ENCODE results near the gene C5.

Gene C5

DNA sequence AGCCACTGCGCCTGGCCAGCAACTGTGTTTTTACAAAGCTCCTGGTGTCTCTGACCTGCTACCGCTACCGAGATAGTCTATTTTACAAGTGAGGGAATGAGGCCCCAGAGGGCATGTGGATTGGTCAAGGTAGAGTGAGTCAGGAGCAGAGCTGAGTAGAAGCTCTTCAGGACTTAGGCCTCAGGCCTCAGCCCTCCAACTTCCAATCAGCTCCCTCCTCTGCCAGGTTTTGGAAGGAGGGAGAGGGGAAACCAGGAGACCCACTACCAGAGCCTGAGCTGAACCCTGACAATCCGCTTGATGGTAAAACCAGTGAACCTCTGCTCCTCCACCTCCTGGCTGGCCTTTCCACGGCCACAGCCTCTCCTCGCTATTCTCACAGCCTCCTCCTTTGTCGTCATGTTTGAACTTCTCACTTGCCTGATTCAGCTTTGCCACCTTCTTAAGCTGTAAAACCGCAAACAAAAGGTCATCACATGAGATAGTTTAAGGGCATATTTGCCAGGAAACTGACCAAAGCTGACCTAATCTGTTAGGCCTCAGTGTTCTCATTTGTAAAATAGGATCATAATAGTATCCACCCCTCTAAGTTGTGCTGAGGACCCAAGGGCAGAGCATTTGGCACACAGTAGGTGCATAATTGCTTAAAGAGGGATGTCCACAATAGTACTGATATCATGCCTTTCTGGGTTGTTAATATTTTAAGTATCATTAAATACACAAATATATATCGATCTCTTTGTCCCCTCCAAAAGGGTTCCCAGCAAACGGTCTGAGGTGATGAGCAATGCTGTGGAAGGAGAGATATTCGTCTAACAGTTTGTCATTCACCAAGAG lies 125.2 kb downstream of the C5 start:
- DNase-seq (ENCODE audit: low read depth): no peak

DNA sequence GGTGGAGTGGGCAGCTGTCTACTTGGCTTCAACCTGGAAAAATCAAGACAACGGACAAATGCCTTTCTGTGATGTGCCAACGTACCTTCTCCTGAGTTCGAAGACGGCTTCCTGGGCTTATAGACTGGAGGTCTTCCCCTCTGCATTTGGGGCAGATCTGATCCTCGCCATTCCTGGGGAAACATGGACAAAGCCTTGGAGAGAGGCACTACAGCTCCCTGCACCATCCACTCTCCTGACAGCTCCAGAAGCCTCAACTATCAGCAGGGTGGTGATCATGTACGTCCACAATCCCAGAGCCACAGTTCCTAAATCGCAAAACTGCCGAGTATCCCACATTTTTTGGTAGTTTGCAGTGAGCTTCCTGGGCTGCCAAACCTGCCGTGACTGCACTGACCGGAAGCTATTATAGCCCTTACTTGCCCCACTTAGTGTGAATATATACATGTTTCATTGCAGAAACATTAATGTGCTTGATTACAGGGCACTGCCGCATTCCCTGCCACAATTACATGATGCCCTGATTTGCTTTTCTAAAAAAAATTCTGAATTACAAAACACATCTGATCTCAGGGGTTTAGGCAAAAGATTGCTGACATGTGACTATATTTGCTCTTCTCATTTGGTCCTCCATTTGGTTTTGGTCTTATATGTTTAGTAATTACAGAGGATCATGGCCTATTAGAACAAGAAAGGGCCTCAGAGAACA lies 126.3 kb downstream of the C5 start:
- DNase-seq (ENCODE audit: low read depth): no peak

DNA sequence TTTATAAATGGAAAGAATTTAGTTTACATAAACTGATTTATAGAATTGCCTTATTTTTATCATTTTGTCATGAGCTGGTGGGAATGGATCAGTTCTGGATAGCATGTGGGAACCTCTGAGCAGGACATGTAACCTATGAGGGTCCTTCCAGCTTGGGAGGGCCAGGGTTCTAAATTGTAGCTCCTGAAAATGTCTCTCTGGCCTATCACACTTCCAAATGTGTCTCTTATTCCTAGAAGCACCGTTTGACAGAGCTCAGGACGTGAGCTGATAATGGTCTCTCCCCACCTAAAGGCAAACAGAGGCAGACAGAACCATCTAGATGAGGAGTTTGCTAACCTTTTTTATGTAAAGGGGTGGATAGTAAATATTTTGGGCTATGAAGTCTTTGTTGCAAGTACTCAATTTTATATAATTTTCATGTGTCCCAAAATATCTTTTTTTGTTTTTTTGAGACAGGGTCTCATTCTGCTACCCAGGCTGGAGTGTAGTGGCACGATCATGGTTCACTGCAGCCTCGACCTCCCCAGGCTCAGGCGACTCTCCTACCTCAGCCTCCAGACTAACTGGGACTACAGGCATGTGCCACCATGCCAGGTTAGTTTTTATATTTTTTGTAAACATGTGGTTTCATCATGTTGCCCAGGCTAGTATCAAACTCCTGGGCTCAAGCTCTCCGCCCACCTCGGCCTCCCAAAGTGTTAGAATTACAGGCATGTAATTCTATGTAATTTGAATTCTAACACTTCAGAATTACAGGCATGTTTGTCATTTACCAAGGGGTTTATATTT lies 127.5 kb downstream of the C5 start:
- no peak for DNase-seq (ENCODE audit: low read depth)

DNA sequence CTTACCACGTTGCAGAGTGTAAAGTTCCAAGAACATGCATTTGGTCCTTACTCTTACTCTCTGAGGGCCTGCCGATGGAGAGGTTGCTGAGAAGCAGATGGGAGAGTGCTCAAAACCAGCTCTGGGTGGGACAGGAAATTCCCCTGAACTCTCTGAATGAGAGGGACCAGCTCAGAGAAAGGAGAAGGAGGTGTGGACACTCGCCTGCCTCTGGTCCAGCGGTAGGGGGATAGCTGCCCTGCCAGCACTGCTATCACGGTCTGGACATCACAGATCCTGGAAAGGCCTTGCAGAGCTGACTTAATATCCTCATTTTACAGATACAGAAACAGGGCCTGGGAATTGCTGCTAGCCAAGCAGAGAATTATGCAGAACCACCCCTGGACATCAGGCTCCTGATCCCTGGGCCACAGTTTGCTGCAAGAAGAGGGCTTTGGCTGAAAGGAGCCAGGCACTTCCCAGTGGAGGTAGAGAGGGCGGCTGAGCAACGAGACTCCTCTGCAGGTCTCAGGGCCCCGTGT lies 128.4 kb downstream of the C5 start:
- no peak for DNase-seq (ENCODE audit: low read depth)

DNA sequence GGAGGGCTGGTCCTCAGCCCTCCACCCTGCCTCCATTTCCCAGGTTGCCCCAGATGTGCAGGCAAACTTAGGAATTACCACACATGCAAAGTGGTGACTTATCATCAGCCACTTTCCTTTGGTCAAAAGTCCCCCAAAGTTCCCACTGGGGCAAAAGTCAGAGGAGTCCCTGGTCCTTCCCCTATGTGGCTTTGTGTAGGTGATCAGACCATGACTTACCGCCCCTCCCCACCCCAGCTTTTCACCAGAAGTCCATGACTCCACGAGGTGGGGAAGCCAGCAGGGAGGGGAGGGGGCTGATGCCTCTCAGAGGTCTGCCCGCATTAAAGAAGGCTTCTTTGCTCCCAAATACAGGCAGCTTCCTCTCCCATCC lies 129.3 kb downstream of the C5 start:
- no peak for DNase-seq (ENCODE audit: low read depth)

DNA sequence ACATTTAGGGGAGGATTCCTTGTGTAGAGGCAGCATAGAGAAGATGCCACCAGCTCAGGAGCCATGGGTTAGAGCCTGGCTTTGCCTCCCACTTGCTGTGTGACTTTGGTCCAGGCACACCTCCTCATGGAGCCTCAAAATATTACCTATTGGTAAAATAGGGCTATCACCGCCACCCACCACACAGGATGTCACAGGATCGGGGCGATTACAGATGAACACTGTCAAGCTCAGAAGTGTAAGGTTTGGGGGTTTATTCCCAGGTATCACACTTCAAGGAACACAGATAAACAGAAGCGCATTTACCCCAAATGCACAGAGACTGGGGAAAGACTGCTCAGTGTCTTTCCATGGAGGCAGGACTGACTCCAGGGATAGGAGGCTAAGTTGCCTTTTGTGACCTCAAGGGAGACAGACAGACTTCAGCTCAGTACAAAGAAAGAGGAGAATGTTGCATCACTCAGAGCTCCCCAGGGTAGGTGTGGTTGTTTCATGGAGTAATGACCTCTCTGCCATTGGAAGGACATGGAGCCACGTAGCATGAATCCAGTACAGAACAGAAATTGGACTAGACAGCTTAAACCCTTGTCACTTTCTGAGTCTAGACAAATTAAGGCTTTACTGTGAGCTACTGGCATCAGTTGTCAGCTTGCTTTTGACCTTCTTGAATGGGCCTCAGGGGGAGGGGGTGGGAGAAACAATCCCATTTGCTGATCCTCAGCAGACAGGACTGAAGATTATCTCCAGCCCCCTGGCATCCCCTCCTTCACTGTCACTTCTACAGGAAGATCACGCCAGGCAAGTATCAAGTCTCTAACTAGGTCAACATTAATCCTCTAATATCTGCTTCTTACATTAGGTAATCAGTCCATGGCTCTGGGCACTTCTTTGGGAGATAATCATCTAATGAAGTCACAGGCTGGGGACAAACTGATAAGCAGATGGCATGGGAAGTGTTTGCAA lies 130.0 kb downstream of the C5 start:
- DNase-seq (ENCODE audit: low read depth): no peak

DNA sequence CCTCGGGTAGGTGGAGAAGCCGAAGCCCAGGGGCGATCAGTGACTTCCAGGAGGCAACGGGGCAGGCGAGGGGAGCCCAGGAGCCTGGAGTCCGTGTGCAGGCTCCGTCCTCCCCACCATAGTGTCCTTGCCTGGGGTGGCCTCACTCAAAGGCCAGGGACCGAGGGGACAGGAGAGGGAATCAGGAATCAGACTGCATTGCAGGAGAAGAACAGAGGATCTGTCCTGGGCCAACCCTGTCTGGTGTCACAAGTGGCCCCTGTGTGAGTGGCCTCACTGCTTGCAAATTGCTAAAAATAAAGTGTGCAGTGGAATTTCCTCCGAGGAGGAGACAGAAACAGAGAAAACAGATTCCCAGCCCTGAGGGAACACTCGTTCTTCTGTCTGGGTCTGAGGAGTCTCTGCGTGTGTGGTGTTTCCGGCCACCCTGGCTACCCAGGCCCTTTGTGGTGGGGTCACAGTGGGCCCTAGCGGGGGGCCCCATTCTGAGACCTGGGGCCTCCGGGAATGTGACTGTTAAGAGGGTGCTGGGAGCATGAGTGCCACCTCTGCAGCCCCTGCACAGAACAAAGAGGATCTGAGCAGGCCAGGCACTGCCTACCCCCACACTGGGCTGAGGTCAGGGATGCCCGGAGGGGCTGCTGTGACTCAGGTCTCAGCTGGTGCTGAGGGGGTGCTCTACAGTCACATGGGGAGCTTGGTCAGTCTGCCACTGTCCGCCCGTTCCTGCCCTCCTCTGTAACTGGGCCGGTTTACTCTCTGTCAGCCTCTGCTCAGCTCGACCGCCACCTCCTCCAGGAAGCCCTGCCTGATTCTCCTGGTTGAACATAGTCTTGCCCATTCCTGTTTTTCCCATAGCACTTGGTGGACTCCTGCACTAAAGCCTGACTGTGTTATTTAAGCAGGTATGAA lies 130.9 kb downstream of the C5 start:
- DNase-seq (ENCODE audit: low read depth): no peak

DNA sequence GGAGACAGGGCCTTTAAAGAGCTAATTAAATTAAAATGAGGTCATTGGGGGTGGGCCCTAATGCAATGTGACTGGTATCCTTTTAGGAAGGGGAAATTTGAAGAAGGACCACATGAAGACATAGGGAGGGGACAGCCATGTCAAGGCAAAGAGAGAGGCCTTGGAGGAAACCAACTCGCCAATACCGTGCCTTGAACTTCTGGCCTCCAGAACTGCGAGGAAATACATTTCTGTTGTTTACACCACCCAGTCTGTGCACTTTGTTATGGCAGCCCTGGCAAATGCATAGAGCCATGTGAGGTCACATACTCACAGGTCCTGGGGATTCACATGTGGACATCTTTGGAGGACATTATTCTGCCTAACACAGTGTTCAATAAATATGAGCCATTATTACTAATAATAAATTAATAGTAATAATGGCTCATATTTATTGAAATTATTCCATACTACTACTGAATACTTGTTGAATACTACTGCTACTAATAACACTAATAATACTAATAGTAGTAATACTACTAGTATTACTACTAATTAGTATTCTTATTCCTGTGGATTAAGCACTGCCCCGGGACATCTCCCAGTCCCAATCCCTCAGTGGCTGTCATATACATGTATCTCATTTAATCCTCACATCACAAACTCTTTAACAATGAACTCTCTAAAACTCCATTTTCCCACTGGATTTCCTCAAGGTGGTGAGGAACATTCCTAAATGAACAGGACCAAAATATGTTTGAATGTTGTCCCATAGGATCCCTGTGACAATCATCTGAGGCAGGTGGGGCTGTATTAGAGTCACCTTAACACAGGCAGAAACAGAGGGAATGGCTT lies 131.9 kb downstream of the C5 start:
- DNase-seq (ENCODE audit: low read depth): no peak

DNA sequence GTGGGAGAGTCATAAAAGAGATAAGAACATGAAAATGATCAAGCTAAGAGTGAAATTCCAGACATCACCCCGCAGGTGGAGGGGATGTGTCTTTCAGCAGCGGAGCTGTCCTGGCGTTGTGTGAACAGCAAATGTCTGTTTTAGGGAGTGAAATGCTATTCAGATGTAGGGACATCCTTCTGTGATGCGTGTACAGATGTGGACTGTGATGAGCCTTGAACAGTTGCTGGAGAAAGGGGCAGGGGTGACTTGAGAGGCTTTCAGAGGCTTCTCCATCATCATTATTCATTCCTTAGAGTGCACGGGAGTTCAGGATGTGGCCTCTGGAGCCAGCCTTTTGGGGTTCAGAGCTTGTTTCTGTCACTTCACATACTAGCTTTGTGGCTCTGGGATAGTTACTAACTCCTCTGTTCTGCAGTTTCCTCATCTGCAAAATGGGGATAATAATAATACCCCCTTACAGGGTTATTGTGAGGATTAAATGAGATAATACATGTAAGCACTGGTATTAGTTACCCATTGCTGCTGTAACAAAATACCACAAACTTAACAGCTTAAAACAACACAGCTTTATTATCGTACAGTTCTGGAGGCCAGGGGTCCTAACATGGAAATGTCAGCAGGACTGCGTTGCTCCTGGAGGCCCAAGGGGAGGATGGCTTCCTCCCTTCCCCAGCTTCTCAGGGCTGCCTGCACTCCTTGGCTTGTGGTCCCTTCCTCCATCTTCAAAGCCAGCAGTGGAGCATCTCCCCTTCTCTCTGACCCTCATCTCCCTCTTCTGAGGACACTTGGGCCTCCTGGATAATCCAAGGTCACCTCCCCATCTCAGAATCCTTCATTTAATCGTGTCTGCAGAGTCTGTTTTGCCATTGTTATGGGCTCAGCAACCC lies 132.8 kb downstream of the C5 start:
- DNase-seq (ENCODE audit: low read depth): no peak

DNA sequence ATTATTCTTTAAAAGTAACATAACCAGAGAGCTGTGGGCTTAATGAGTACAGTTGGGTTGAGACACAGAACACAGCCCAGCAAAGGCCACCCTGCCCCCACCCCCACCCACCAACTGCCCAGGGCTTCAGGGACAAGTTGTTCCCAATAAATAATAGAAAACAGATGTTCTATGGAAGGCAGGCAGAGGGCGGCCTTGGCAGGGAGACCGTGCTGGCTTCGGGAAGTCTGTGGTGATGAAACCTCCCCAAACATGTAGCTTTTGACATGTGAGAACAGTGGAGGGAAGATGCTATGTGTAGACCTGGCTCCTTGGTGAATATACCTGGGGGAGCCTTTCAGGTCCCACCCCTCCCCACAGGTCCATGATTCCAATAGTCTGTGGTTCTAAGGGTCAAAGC lies 133.5 kb downstream of the C5 start:
- no peak for DNase-seq (ENCODE audit: low read depth)

DNA sequence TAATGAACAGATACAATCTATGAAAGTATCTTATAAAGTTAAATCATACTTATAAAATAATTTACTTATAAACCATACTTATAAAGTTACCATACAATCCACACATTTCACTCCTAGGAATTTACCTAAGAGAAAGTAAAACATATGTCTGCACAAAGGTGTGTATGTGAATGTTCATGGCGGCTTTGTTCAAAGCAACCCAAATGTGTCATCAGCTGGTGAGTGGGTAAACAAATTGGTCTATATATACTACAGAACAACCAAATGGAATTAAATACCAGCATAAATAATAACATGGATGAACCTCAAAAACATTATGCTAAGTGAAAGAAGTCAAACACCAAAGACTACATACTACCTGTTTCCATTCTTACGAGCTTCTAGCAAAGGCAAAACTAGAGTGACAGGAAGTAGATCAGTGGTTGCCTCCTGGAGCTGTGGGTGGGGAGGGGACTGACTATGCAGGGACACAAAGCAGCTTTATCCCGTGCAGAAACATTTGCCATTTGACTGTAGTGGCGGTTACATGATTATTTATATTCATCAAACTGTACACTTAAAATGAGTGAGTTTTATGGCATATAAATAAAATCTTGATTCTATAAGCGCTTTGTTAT lies 134.1 kb downstream of the C5 start:
- DNase-seq (ENCODE audit: low read depth): no peak

DNA sequence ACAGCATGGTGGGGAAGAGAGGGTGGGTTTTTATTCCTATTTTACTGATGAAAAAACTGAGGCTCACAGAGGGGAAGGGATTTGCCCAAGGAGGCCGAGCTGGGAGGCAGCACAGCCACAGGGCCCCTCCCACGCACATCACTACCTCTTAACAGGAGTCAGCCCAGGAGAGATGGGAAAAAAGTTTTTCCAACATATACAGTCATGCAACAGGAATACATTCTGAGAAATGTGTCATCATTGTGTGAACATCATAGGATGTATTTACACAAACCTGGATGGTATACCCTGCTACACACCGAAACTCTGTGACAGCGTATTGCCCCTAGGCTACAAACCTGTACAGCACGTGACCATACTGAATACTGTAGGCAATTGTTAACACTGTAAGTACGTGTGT lies 135.1 kb downstream of the C5 start:
- no peak for DNase-seq (ENCODE audit: low read depth)

DNA sequence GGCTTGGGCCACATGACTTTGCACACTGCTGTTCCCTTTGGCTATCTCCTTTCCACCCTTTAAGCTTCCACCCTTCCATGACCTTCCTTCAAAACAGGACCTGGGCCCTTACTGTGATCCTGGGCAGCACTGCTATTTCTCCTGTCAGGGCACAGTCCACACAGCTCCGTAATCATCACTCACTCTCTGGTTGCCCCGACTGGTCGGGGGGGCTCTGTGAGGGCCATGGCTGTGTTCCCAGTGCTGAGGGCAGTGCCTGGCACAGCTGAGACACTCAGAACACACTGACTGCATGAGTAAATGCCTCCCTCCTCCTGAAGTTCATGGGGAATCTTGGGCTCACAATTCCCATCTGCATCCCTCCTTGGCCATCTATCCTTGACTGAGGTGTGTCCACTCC lies 135.7 kb downstream of the C5 start:
- DNase-seq (ENCODE audit: low read depth): no peak

DNA sequence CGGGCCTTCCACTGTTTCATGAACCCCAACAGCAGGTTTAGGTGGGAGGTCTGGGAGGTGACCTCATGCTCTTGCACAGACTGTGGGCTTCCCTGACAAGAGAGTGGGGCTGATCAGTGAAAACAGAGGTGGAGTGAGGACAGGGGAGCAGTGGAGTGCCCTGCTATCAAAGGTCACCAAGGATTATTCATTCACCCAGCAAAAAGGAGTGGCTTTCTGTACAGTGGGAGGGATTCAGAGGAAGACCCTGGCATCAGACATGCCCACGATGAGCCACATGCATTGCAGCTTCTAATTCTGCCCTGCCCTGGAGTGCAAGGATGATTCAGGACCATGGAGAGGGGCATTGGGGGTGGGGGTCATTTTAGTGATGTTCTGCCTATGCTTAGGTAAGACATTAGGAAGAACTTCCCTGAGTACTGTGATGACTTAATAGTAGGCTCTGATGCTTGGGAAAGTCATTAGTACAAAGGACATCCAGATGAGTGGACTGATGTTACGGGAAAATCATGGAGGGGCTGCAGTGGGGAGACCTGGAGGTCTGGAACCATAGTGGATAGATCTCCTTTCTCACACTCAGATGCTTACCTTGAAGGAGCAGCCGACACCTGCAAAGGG lies 136.3 kb downstream of the C5 start:
- DNase-seq (ENCODE audit: low read depth): no peak

DNA sequence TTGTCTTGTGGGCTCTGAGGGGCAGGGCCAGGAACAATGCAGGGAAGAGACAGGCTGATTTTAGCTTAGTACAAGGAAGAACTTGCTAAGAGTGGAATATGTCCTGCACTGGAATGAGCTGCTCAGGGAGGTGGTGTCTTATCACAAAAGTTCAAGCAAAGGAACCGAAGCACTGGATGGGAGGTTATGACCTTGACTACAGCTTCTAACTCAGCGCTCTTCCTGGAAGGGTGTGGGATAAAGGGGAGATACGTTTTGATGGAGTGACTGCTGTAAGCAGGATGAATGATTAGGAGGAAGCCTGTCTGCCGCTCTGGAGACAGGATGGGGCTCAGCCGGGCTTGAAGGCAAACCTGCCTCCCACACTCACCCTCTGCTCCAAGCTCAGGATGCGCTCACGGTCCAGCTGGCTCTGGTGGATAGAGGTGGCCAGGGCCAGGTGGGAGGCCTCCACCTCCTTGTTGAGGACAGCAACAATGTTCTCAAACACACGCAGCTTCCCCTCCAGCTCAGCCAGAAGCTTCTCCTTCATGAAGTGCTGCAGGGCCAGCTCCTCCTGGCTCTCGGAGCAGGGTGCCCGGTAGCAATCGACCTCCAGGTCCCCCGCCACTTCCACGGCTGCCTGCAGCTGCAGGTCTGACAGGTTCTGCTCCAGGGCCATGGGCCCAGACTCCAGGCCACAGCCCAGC lies 137.0 kb downstream of the C5 start:
- DNase-seq (ENCODE audit: low read depth): no peak

DNA sequence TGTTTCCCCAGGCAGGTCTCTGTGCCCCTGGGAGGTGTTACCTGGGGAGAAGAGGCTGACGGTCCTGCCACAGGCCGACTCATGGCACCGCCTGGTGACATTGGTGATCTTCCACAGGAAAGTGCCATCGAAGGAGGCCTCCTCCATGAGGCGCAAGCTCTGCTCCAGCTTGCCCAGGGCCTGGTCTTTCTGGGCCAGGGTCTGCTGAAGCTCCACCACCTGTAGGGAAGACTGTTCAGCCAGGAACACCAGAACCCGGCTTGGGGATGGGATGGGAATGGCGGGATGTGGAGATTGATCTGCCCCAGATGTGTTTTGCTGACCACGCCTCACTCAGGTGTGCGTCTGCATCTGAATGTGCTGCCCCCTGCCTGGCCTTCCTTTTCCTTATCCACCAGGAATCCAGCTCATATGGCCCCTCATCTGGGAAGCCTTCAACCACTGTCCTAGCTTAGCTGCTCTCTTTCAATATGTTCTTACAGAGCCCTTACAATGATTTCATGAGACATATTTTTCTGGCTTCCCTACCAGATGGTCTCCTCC lies 138.7 kb downstream of the C5 start:
- DNase-seq (ENCODE audit: low read depth): no peak

DNA sequence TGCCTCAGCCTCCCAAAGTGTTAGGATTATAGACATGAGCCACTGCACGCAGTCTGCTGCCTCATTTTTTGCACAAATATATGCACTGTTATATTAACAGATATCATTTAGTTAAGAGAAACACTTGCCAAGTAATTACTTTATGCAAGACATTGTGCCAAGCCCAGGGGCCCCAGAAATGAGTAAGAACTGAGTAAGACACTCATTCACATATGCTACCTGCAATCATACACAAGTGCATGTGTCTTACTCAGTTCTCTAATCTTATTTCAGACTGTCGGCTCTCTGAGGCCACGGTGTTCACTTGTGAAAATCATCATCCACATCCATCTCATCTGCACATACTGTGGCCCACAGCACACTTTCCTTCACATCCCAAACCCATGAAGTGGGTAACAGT lies 139.4 kb downstream of the C5 start:
- DNase-seq (ENCODE audit: low read depth): no peak

Measured in GM04504 (cell line).